ENCODE results near the gene HLA-DQA1.
"Not testable (repeated sequence)": the region's sequence is repeated elsewhere in the genome, so short reads cannot be mapped to it uniquely, and the experiment has no call there.

HLA-DQA1 gene

GRCh38 chr6:32674123-32674522 is 36.9 kb downstream of the HLA-DQA1 start:
- H3K27me3 Mint-ChIP-seq; DNase-seq (ENCODE audit: low spot score in 2 of 2); ATAC-seq (ENCODE audit: low read depth); H3K4me3 Mint-ChIP-seq; H3K9me3 Mint-ChIP-seq; H3K36me3 Mint-ChIP-seq: not testable (repeated sequence)
- peaks cover 14% of the 10 kb centered on the region for H3K4me1 Mint-ChIP-seq
- peak overlapping the region; percentile 71 for H3K27ac Mint-ChIP-seq

- Mint-ChIP-seq H3K27me3 (no peaks in the 10 kb centered on the region), H3K4me1 (peaks cover 25% of the 10 kb centered on the region), H3K4me3 (no peak overlapping the region), H3K9me3 (no peaks in the 10 kb centered on the region), H3K27ac (no peak overlapping the region), H3K36me3 (peaks cover 9% of the 10 kb centered on the region)
- ATAC-seq (ENCODE audit: low read depth): no peak
- DNase-seq (ENCODE audit: low spot score in 2 of 2): no peak
Observed at GRCh38 chr6:32679492-32679891, 42.3 kb downstream of the HLA-DQA1 start.

- H3K27me3 Mint-ChIP-seq: no peaks in the 10 kb centered on the region
- H3K9me3 Mint-ChIP-seq: no peaks in the 10 kb centered on the region
- ATAC-seq (ENCODE audit: low read depth): no peak
- H3K36me3 Mint-ChIP-seq: peaks cover 9% of the 10 kb centered on the region
- H3K4me3 Mint-ChIP-seq: no peak overlapping the region
- peaks cover 28% of the 10 kb centered on the region for H3K4me1 Mint-ChIP-seq
- peak overlapping the region; percentile 77 for H3K27ac Mint-ChIP-seq
- DNase-seq (ENCODE audit: low spot score in 2 of 2): no peak
Observed at GRCh38 chr6:32680055-32680454, 42.8 kb downstream of the HLA-DQA1 start.

- peaks cover 2% of the 10 kb centered on the region for H3K9me3 Mint-ChIP-seq
- peak overlapping the region; percentile 28 for H3K4me3 Mint-ChIP-seq
- no peak for DNase-seq (ENCODE audit: low spot score in 2 of 2)
- ATAC-seq (ENCODE audit: low read depth): no peak
- H3K36me3 Mint-ChIP-seq: peaks cover 10% of the 10 kb centered on the region
- H3K27ac Mint-ChIP-seq: peak overlapping the region; percentile 98
- no peaks in the 10 kb centered on the region for H3K27me3 Mint-ChIP-seq
- peaks cover 41% of the 10 kb centered on the region for H3K4me1 Mint-ChIP-seq
Observed at GRCh38 chr6:32684246-32684645, 47.0 kb downstream of the HLA-DQA1 start.

- Mint-ChIP-seq H3K4me1 (peaks cover 46% of the 10 kb centered on the region), H3K27me3 (no peaks in the 10 kb centered on the region), H3K36me3 (peaks cover 10% of the 10 kb centered on the region), H3K9me3 (peaks cover 2% of the 10 kb centered on the region), H3K4me3 (peak overlapping the region; percentile 78), H3K27ac (peak overlapping the region; percentile 98)
- DNase-seq (ENCODE audit: low spot score in 2 of 2) (peak in 1 of 2 donors; percentile 51), ATAC-seq (ENCODE audit: low read depth) (peak; percentile 78)
Observed at GRCh38 chr6:32685603-32686002, 48.4 kb downstream of the HLA-DQA1 start.

- H3K27me3 Mint-ChIP-seq: no peaks in the 10 kb centered on the region
- H3K27ac Mint-ChIP-seq: peak overlapping the region; percentile 99
- H3K36me3 Mint-ChIP-seq: peaks cover 2% of the 10 kb centered on the region
- peak overlapping the region; percentile 78 for H3K4me3 Mint-ChIP-seq
- peaks cover 2% of the 10 kb centered on the region for H3K9me3 Mint-ChIP-seq
- ATAC-seq (ENCODE audit: low read depth) (peak; percentile 63), DNase-seq (ENCODE audit: low spot score in 2 of 2) (peak in 1 of 2 donors; percentile 58)
- H3K4me1 Mint-ChIP-seq: peaks cover 29% of the 10 kb centered on the region
Observed at GRCh38 chr6:32689531-32690501, 52.6 kb downstream of the HLA-DQA1 start.

GRCh38 chr6:32692019-32692418 is 54.8 kb downstream of the HLA-DQA1 start:
- Mint-ChIP-seq H3K4me1 (peaks cover 20% of the 10 kb centered on the region), H3K27me3 (no peaks in the 10 kb centered on the region), H3K9me3 (no peaks in the 10 kb centered on the region), H3K36me3 (no peaks in the 10 kb centered on the region), H3K4me3 (peak overlapping the region; percentile 18), H3K27ac (peak overlapping the region; percentile 90)
- DNase-seq (ENCODE audit: low spot score in 2 of 2) (peak; percentile 55 to 61), ATAC-seq (ENCODE audit: low read depth) (peak; percentile 75)

Measured in memory B cell (primary cell).